ENCODE data around the gene MCAM.

Gene MCAM

DNA sequence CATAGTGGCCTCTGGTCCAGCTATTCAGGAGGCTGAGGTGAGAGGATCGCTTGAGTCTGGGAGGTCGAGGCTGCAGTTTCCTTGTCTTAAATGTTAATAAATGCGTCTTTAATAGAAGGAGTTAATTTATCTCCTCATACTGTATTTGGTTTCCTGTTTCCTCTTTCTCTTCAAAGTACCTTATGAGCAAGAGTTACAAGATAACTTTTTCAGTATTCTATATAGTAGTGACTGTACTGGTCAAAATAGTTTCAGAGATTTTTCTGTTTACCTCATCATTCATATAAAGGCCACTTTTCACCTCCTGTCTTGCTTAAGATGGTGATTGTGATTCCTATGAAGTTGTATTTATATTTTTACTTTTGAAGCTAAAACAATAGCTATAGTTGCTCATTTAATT, 50.9 kb downstream of the MCAM start:
- H3K27ac ChIP-seq, result no peak overlapping the region
- TF ChIP-seq ZFX (IDR thresholded peaks at IDR 0.05), result no peak
- TF ChIP-seq, protein P1, sequence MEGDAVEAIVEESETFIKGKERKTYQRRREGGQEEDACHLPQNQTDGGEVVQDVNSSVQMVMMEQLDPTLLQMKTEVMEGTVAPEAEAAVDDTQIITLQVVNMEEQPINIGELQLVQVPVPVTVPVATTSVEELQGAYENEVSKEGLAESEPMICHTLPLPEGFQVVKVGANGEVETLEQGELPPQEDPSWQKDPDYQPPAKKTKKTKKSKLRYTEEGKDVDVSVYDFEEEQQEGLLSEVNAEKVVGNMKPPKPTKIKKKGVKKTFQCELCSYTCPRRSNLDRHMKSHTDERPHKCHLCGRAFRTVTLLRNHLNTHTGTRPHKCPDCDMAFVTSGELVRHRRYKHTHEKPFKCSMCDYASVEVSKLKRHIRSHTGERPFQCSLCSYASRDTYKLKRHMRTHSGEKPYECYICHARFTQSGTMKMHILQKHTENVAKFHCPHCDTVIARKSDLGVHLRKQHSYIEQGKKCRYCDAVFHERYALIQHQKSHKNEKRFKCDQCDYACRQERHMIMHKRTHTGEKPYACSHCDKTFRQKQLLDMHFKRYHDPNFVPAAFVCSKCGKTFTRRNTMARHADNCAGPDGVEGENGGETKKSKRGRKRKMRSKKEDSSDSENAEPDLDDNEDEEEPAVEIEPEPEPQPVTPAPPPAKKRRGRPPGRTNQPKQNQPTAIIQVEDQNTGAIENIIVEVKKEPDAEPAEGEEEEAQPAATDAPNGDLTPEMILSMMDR (conservative IDR thresholded peaks at IDR 0.05), result no peak

DNA sequence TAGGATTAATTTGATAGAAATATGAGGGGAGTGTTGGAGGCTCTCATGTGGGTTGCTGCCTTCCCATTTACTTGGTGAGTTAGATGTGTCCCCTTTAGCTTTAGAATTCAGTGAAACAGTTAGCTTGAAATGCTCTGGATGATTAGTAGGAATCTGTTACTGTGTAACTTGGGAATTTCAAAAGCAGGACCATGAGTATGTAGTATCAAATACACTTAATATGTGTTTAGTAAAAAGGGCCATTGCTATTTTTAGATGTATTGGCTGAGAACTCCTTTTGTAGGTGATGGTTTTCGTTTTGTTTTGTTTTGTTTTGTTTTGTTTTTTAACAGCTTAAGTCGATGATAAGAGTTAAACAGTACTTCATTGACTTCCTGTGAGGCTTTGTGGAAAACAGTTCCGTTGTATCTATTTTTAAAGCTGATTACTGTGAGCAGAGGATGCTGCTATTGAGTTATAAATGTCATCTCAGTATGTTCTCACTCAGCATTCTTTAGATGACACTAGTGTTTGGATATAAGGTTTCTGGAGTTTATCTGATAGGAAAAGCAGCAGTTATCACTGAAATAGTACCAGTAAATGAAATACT, 53.5 kb downstream of the MCAM start:
- no peak for TF ChIP-seq ZFX (IDR thresholded peaks at IDR 0.05)
- TF ChIP-seq, protein P1 (conservative IDR thresholded peaks at IDR 0.05), result no peak
- H3K27ac ChIP-seq, result no peak overlapping the region

DNA sequence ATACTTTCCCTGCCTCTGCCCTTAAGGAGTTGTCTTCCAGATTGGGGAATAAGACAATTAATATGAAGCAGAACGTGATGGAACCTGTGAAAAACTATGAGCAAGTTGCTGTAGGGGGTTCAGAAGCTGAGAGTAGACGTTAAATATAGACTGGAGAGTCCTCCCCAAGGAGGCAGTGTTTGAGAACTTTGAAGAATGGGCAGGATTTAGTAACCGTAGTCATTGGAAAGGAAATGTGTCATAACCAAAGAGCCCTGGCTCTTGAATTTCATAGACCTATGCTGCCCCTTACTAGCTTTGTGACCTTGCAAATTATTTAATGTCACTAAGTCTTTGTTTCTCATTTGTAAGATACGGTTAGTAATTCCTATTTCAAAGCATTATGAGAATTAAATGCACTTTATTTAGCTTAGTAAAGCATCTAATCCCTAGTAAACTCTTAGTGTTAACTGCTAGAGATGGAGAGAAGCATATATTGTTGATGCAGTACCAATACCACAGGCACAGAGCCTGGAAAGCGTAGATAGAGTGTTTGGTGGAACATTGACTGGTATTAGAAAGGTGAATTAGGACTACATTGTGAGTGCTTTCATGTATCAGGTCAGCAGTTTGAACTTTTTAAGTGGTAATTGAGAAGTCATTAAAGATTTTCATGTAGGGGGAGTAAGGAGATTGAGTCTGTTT, 54.1 kb downstream of the MCAM start:
- no peak overlapping the region for H3K27ac ChIP-seq
- TF ChIP-seq ZFX (IDR thresholded peaks at IDR 0.05), result no peak
- TF ChIP-seq, protein P1 (conservative IDR thresholded peaks at IDR 0.05), result no peak

GRCh38 chr11:119258983-119259382, 57.9 kb downstream of the MCAM start:
- TF ChIP-seq, protein P1 (conservative IDR thresholded peaks at IDR 0.05), result no peak
- TF ChIP-seq ZFX (IDR thresholded peaks at IDR 0.05), result no peak
- no peak overlapping the region for H3K27ac ChIP-seq

All from C4-2B (cell line).